GM18502 (cell line): ENCODE results near the gene LPIN1.
"Not testable (repeated sequence)": the region's sequence is repeated elsewhere in the genome, so short reads cannot be mapped to it uniquely, and the experiment has no call there.

Source experiments
- ATAC-seq: cut with Tn5 transposase; IDR thresholded peaks from one replicate; pipeline ENCODE4 v1.9.1; 2021; ENCODE audit warnings: mild to moderate bottlenecking; ENCODE audit not compliant: unreplicated experiment, poor library complexity

Gene LPIN1

GRCh38 chr2:11758647-11759046 lies 12.2 kb downstream of the LPIN1 start:
- no peak for ATAC-seq

DNA sequence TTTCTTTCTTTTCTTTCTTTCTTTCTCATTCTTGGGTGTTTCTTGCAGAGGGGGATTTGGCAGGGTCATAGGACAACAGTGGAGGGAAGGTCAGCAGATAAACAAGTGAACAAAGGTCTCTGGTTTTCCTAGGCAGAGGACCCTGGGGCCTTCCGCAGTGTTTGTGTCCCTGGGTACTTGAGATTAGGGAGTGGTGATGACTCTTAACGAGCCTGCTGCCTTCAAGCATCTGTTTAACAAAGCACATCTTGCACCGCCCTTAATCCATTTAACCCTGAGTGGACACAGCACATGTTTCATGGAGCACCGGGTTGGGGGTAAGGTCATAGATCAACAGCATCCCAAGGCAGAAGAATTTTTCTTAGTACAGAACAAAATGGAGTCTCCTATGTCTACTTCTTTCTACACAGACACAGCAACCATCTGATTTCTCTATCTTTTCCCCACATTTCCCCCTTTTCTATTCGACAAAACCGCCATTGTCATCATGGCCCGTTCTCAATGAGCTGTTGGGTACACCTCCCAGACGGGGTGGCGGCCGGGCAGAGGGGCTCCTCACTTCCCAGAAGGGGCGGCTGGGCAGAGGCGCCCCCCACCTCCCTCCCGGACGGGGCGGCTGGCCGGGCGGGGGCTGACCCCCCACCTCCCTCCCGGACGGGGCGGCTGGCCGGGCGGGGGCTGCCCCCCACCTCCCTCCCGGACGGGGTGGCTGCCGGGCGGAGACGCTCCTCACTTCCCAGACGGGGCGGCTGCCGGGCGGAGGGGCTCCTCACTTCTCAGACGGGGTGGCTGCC lies 12.9 kb downstream of the LPIN1 start:
- ATAC-seq: not testable (repeated sequence)

GRCh38 chr2:11761259-11761658 lies 14.8 kb downstream of the LPIN1 start:
- no peak for ATAC-seq

DNA sequence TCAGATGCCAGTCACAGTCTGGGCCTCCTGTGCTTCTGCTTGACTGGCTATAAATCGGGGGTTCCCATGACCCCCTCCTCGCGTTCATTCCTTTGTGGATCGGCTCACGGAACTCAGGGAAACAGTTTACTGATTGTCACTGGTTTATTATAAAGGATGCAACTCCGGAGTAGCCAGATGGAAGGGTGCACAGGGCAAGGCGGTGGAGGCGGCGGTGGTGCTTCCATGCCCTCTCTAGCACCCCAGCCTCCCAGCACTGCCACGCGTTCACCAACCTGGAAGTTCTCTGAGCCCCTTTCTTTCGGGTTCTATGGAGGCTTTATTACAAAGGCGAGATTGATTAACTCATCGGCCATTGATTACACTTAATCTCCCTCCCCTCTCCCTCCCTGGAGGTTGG lies 15.6 kb downstream of the LPIN1 start:
- no peak for ATAC-seq

- no peak for ATAC-seq
Measured at GRCh38 chr2:11762799-11763461, 16.5 kb downstream of the LPIN1 start.

DNA sequence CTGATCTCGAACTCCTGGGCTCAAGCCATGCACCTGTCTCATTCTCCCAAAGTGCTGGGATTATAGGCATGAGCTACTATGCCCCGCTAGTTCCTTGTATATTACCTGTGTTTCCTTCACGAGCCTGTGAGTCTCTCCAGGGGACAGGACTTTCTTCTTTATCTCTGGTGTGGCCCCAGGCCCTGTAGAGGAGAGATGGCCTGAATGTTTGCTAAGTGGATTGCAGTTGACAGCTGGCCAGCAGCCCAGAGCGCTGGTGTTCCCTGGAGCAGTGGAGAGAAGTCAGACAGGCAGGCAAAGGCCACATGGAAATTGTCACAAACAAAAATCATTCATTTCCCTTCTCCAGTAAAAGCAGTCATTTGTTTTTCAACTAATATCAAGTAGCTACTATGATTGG lies 17.9 kb downstream of the LPIN1 start:
- ATAC-seq: no peak

- ATAC-seq: no peak
Measured at GRCh38 chr2:11764920-11765319, 18.5 kb downstream of the LPIN1 start.

DNA sequence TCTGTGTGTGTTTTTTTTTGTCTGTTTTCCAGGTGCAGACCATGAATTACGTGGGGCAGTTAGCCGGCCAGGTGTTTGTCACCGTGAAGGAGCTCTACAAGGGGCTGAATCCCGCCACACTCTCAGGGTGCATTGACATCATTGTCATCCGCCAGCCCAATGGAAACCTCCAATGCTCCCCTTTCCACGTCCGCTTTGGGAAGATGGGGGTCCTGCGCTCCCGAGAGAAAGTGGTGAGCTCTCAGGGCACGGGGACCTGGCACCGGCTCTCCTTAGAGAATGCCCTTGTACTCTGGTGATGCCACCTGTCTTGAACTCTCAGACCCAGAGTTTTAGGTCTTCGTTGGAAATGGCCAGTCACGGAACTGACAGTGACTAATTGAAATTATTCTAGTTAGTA lies 19.1 kb downstream of the LPIN1 start:
- ATAC-seq: no peak

DNA sequence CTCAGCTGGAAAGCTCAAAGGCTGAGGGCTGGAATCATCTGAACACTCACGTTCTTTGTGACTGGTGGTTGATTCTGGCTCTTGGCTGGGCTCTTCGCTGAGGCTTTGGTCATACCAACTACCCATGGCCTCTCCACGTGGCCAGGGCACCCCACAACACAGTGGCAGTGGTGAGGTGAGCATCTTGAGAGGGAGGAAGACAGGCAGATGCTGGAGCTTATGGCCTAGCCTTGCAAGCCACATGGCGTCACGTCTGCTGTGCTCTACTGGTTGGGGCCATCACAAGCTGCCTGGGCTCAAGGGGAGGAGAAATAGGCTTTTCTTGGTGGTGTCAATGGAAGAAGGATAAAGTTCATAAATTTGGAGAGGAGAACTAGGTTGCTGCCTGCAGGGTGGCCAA lies 19.6 kb downstream of the LPIN1 start:
- ATAC-seq: no peak

DNA sequence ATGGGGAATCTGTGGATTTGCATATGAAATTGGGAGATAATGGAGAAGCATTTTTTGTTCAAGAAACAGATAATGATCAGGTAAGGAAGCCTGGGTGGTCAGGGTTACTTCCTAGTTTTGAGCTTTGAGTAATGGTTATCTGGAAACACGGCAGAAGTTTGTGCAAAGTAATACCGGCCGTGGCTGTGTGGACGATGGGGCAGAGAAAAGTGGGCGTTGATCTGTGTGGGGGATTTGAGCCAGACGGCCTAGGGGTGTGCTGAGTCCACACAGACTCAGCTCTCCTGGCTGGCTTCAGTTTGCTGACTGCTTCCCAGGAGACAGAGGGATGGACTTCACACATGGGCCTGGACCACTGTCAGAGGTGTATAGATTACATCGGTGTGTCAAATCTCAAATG lies 21.3 kb downstream of the LPIN1 start:
- ATAC-seq: no peak

GRCh38 chr2:11768946-11769345 lies 22.5 kb downstream of the LPIN1 start:
- ATAC-seq: no peak

DNA sequence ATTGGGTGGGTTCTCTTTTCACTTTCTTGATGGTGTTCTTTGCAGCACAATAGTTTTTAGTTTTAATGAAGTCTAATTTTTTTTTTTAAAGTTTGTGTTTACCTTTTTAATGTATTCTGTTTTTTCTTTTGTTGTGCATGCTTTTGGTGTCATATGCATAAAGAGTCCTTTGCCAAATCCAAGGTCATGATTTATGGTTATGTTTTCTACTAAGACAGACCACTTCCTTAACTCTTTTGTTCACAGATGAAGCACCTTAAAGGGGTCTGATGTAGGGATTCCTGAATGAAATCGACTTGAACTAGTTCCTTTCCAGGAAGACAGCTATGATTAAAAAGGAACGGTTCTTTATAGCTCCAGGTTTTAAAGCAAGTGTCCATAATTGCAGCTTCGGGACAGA lies 23.1 kb downstream of the LPIN1 start:
- ATAC-seq: no peak

DNA sequence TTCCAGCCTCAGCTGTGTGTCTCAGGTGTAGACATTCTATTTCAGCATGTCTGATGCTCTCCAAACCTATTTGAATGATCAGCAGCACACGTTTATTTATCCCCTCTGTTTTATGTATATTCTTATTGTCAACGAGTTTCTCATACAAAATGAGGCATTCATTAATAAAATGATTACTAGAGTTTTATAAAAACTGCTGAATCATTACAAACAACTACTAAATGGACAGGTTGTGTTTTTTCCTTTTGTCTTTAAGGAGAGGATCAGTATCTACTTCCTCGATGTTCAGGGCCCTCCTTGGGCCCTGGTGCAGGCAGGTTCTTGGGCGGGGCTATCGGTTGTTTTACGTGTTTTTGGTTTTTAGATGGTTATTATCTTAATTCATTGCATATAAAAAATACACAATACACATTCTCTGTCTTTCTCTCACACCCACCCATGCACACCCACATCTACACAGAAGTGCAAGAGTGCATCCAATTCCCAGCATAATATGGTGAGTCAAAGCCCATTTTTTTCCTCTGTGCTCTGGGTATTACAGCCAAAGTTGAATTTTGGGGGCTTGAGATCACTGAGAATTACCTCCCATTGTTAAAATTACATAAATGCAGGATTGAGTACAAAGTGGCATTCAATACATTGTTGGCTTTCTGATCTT lies 24.2 kb downstream of the LPIN1 start:
- ATAC-seq: no peak

- ATAC-seq: no peak
Measured at GRCh38 chr2:11771971-11772615, 25.7 kb downstream of the LPIN1 start.

- no peak for ATAC-seq
Measured at GRCh38 chr2:11773111-11773510, 26.7 kb downstream of the LPIN1 start.

DNA sequence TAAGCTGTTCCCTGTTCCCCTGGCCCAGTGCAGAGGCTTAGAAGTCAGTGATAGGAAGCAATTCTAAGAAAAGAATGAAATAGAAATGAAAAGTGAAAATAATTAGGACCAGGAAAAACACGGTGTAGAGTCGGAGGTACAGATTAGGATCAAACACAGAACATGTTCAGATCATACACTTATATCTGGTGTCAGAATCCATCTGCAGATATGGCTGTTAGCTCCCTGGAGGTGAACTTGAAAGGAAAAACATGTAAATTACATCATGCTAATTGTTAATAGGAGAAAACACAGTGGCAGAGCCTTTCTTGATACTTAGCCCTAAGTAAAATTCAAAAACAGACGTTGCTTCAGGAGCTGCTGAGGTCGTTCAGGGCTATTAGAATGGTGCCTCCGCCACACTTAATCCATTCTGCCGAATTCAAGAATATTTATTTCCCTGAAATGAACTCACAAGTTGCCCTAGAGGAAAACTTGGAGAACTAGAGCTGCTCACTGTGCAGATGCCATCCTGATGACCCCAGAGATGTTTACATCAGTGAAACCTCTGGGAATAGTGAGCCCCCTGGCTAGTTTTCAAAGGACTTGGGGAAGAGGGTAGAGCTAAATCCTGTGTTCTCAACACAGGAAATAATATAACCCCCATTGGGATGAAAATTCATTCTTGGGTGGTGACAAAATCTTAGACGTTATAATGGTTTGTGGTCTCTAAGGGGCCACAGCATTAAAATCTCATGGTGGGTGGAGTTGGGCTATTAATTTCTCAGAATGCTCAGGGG lies 27.5 kb downstream of the LPIN1 start:
- ATAC-seq: no peak

GRCh38 chr2:11774600-11774999 lies 28.2 kb downstream of the LPIN1 start:
- no peak for ATAC-seq

DNA sequence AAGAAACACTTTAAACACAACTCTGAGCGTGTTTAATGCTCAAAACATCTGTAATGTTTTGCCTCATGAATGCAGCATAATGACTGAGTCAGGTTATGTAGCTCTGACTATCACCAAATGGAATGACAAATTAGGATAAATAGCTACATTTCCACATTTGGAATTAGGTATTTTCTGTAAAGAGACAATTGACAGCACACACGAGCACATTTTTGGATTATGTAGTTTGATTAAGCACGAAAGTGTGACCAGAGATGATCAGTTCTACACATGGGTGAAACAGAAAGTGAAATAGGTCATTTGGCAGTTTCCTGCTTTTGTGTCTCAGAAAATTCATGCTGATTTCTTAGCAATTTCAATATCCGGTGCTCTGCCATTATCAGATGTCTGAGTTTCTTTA lies 29.0 kb downstream of the LPIN1 start:
- peak; percentile 83 for ATAC-seq

DNA sequence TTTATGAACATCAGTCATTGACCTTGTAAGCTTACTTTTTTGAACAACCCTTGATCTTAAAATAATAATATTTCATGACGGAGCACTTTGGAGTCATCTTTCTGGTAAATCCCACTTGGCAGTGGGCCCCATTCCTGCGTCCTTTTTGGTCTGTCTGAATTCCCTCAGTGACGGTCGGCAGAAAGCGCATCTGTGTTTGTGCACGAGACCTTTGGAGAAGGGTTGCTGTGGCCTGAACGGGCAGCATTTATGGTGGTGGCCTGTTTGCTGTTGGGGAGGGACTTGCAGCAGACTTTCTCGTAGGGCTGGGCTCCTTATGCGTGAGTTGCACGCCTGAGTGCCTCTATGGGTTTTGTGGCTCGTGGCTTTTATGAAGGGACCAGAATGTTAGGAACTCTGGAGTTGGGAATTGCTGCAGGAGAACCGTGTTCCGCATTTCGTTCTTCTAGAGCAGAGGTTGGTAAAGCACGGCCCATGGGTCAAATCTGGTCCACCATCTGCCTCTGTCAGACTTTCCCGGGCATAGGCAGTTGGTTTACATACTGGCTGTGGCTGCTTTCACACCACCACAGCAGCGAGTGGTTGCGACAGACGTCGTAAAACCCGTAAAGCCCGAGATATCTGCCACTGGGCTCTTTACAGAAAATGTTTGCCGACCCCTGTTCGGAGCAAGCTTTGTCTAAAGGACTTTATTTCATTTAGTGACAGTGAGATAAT lies 30.8 kb downstream of the LPIN1 start:
- no peak for ATAC-seq
